ENCODE measurements around the gene ATG16L1. TPM values are rescaled to one million over a fixed set of nuclear protein-coding genes. Genes with fewer than 3 reads are reported as not detected.

ATG16L1 gene
- total RNA-seq, 6 experiments from 2014 or later = 14.7 to 20.2 (median 17.9) TPM

DNA sequence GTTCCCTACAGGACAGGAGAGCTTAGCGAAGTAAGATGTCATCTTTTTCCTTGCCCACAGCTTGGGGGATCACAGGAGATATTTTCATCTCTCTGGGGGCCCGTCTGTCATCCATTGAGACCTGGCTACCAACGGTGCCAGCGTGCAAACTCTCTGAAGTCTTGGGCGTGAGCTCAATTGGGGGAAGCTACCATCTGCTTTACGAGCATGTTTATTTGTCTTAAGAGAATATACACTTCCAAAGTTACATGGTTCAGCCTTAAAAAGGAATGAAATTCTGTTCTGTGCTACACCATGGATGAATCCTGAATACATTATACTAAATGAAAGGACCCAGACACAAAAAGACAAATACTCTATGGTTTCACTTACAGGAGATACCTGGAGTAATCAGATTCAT, 69.7 kb downstream of the ATG16L1 start:
- ATAC-seq = no peak

DNA sequence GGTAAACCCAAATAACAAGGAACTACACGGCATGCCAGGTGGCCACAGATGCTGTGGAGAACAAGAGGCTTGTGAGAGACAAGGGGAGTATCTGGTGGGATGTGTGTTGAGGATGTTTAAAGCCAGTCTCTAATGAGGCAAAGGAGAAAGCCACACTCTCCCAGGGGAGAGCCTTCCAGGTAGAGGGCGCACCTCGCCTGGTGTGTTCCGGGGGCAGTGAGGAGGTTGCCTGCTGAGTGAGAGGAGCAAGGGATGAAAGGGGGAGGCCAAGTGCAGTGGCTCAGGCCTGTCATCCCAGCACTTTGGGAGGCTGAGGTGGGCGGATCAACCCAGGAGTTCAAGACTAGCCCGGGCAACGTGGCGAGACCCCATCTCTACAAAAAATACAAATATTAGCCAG, 72.4 kb downstream of the ATG16L1 start:
- intact Hi-C loops (cut with DNase I) = no loop called here
- 100% methylated on average over 2 of the region's 8 CpGs for WGBS (ENCODE audit: insufficient coverage, low coverage, low lambda C conversion rate, missing lambda C conversion rate)
- ATAC-seq (peak; percentile 53 to 66 (median 60)), DNase-seq (no peak)
- Histone ChIP-seq H3K27ac (no peak overlapping the region), H3K27me3 (no peaks in the 10 kb centered on the region), H3K9me3 (no peaks in the 10 kb centered on the region), H3K4me1 (no peaks in the 10 kb centered on the region), H3K4me3 (no peak overlapping the region), H3K36me3 (no peaks in the 10 kb centered on the region)
- TF ChIP-seq, protein P1, sequence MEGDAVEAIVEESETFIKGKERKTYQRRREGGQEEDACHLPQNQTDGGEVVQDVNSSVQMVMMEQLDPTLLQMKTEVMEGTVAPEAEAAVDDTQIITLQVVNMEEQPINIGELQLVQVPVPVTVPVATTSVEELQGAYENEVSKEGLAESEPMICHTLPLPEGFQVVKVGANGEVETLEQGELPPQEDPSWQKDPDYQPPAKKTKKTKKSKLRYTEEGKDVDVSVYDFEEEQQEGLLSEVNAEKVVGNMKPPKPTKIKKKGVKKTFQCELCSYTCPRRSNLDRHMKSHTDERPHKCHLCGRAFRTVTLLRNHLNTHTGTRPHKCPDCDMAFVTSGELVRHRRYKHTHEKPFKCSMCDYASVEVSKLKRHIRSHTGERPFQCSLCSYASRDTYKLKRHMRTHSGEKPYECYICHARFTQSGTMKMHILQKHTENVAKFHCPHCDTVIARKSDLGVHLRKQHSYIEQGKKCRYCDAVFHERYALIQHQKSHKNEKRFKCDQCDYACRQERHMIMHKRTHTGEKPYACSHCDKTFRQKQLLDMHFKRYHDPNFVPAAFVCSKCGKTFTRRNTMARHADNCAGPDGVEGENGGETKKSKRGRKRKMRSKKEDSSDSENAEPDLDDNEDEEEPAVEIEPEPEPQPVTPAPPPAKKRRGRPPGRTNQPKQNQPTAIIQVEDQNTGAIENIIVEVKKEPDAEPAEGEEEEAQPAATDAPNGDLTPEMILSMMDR (IDR thresholded peaks at IDR 0.05) = peak in 3 of 4 donors; percentile 10 to 28 (median 17)
- TF ChIP-seq POLR2A (IDR thresholded peaks at IDR 0.05) = no peak

More for the DNA sequence above, 69.7 kb downstream of the ATG16L1 start:
- Histone ChIP-seq H3K36me3 (no peaks in the 10 kb centered on the region), H3K27ac (no peak overlapping the region), H3K9me3 (no peaks in the 10 kb centered on the region), H3K4me3 (no peak overlapping the region), H3K27me3 (no peaks in the 10 kb centered on the region), H3K4me1 (no peaks in the 10 kb centered on the region)
- TF ChIP-seq, protein P1 (IDR thresholded peaks at IDR 0.05) = no peak
- TF ChIP-seq POLR2A (IDR thresholded peaks at IDR 0.05) = no peak
- DNase-seq = no peak
- 88% methylated on average over 5 of the region's 6 CpGs for WGBS (ENCODE audit: insufficient coverage, low coverage, low lambda C conversion rate, missing lambda C conversion rate)
- intact Hi-C loops (cut with DNase I) = no loop called here

DNA sequence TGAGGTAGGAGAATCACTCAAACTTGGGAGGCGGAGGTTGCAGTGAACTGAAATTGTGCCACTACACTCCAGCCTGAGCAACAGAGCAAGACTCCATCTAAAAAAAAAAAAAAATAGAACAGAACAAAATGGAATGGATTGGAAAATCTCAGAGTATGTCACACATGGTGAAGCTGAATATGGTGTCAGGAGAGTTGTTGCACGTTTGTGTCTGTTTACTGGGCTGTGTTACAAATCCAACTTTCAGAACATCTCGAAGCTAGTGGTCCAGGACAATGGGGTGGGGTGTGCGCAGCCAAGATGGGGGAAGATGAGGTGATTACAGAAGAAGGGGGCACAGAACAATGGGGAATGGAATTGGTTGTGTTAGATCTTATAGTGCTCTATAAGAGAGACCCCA, 73.8 kb downstream of the ATG16L1 start:
- no peaks in the 10 kb centered on the region for H3K9me3 ChIP-seq
- no peaks in the 10 kb centered on the region for H3K4me1 ChIP-seq
- H3K27me3 ChIP-seq = no peaks in the 10 kb centered on the region
- no peak for DNase-seq
- no peaks in the 10 kb centered on the region for H3K36me3 ChIP-seq
- no peak for ATAC-seq
- no peak overlapping the region for H3K27ac ChIP-seq
- TF ChIP-seq, protein P1 (IDR thresholded peaks at IDR 0.05) = no peak
- TF ChIP-seq POLR2A (IDR thresholded peaks at IDR 0.05) = no peak
- H3K4me3 ChIP-seq = no peak overlapping the region
- WGBS (ENCODE audit: insufficient coverage, low coverage, low lambda C conversion rate, missing lambda C conversion rate) = 75% methylated on average over 4 of the region's 4 CpGs
- intact Hi-C loops (cut with DNase I) = no loop called here

DNA sequence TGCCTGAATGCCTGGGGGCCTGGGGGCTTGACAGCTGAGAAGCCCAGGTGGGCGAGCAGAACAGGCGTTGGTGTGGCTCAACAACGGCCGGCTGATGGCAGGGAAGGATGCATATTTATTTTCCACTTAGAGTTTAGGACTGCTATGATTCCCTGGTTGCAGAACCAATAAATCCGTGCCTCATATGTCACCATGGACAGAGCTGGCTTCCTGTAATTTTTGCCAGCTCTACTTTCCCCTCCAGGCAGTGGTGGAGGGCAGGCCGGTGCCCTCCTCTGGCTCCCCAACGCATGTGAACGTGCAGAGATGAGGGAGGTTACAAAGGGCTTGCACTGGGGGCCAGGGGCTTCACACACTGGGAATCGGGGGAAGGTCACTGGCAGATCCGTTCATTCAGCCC, 74.3 kb downstream of the ATG16L1 start:
- no peak overlapping the region for H3K27ac ChIP-seq
- no peak overlapping the region for H3K4me3 ChIP-seq
- no peak for ATAC-seq
- 64% methylated on average over 6 of the region's 10 CpGs for WGBS (ENCODE audit: insufficient coverage, low coverage, low lambda C conversion rate, missing lambda C conversion rate)
- H3K9me3 ChIP-seq = no peaks in the 10 kb centered on the region
- intact Hi-C loops (cut with DNase I) = no loop called here
- no peaks in the 10 kb centered on the region for H3K4me1 ChIP-seq
- TF ChIP-seq, protein P1 (IDR thresholded peaks at IDR 0.05) = no peak
- no peak for TF ChIP-seq POLR2A (IDR thresholded peaks at IDR 0.05)
- H3K27me3 ChIP-seq = no peaks in the 10 kb centered on the region
- DNase-seq = no peak
- H3K36me3 ChIP-seq = no peaks in the 10 kb centered on the region

DNA sequence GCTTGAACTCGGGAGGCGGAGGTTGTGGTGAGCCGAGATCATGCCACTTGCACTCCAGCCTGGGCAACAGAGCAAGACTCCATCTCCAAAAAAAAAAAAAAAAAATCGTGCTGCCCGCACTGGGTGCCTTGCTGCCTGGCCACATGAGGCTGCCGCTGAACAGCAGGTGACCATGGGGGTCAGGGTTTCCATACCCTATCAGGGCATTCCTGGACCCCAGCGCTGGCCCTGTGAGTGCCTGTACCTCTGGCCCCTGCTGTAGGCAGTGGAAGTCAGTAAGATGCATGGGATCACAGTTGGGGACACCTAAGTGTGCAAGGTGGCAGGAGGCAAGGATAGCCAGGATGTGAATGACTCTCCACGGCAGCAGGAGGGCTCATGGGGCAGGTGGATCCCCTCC, 75.0 kb downstream of the ATG16L1 start:
- H3K27me3 ChIP-seq = no peaks in the 10 kb centered on the region
- H3K4me1 ChIP-seq = no peaks in the 10 kb centered on the region
- H3K9me3 ChIP-seq = no peaks in the 10 kb centered on the region
- H3K27ac ChIP-seq = no peak overlapping the region
- no peak for ATAC-seq
- WGBS (ENCODE audit: insufficient coverage, low coverage, low lambda C conversion rate, missing lambda C conversion rate) = 100% methylated on average over 1 of the region's 8 CpGs
- intact Hi-C loops (cut with DNase I) = no loop called here
- H3K36me3 ChIP-seq = no peaks in the 10 kb centered on the region
- no peak overlapping the region for H3K4me3 ChIP-seq
- no peak for TF ChIP-seq POLR2A (IDR thresholded peaks at IDR 0.05)
- TF ChIP-seq, protein P1 (IDR thresholded peaks at IDR 0.05) = no peak
- no peak for DNase-seq

All from right lobe of liver (tissue), 6 donors.